H9 (cell line): ENCODE results near the gene COL27A1. TPM values are rescaled to one million over a fixed set of nuclear protein-coding genes. Genes with fewer than 3 reads are reported as not detected.

Experiments used
- DNase-seq: peaks from one replicate; pipeline ENCODE4 v3.0.0-alpha.2; 2017
- H2AFZ ChIP-seq: one replicate; pipeline ENCODE4 v1.6.1; 2013; ENCODE audit warnings: mild to moderate bottlenecking, low read length, control low read depth, moderate library complexity
- H2AK5ac ChIP-seq: 2 replicates; pipeline ENCODE4 v1.6.1; 2013; ENCODE audit warnings: low read length, control low read depth, mixed read lengths; ENCODE audit not compliant: insufficient read length
- H2BK120ac ChIP-seq: one replicate; pipeline ENCODE4 v1.6.1; 2013; ENCODE audit warnings: low read depth, mild to moderate bottlenecking, low read length, control low read depth, inconsistent platforms; ENCODE audit not compliant: poor library complexity, severe bottlenecking
- H2BK12ac ChIP-seq: 2 replicates; pipeline ENCODE4 v1.6.1; 2013; ENCODE audit warnings: low read length, control low read depth, mixed read lengths, low read depth; ENCODE audit not compliant: insufficient read length
- H2BK15ac ChIP-seq: 2 replicates; pipeline ENCODE4 v1.6.1; 2013; ENCODE audit warnings: low read depth, low read length, control low read depth
- H2BK20ac ChIP-seq: one replicate; pipeline ENCODE4 v1.6.1; 2013; ENCODE audit warnings: low read depth, mild to moderate bottlenecking, low read length, control low read depth, inconsistent platforms; ENCODE audit not compliant: poor library complexity, severe bottlenecking
- H2BK5ac ChIP-seq: 2 replicates; pipeline ENCODE4 v1.6.1; 2013; ENCODE audit warnings: low read length, control low read depth, mixed read lengths; ENCODE audit not compliant: insufficient read length
- H3K14ac ChIP-seq: 2 replicates; pipeline ENCODE4 v1.6.1; 2013; ENCODE audit warnings: low read length, control low read depth; ENCODE audit not compliant: insufficient read depth
- H3K18ac ChIP-seq: 2 replicates; pipeline ENCODE4 v1.6.1; 2013; ENCODE audit warnings: low read depth, mild to moderate bottlenecking, mixed read lengths, low read length, control low read depth; ENCODE audit not compliant: insufficient read length
- H3K23ac ChIP-seq: 2 replicates; pipeline ENCODE4 v1.6.1; 2013; ENCODE audit warnings: low read length, control low read depth, mixed read lengths, low read depth; ENCODE audit not compliant: insufficient read length
- H3K23me2 ChIP-seq: 2 replicates; pipeline ENCODE4 v1.6.1; 2013; ENCODE audit warnings: low read depth, mild to moderate bottlenecking, mixed read lengths, low read length, control low read depth; ENCODE audit not compliant: insufficient read length, poor library complexity, severe bottlenecking
- H3K27ac ChIP-seq: 2 replicates; pipeline ENCODE4 v1.5.1; 2013; ENCODE audit warnings: low read length, control low read depth, mixed read lengths, low read depth; ENCODE audit not compliant: insufficient read length
- H3K27me3 ChIP-seq: 2 replicates; pipeline ENCODE4 v1.6.1; 2013; ENCODE audit warnings: low read length, control low read depth, inconsistent platforms; ENCODE audit not compliant: insufficient read depth
- H3K4ac ChIP-seq: 2 replicates; pipeline ENCODE4 v1.6.1; 2013; ENCODE audit warnings: low read depth, mild to moderate bottlenecking, control low read depth, inconsistent platforms, low read length, moderate library complexity
- H3K4me1 ChIP-seq: 2 replicates; pipeline ENCODE4 v1.6.1; 2013; ENCODE audit warnings: low read length, control low read depth, inconsistent platforms; ENCODE audit not compliant: insufficient read depth
- H3K4me2 ChIP-seq: 2 replicates; pipeline ENCODE4 v1.6.1; 2013; ENCODE audit warnings: low read length, control low read depth, mixed read lengths; ENCODE audit not compliant: insufficient read length, insufficient read depth
- H3K56ac ChIP-seq: 2 replicates; pipeline ENCODE4 v1.6.1; 2013; ENCODE audit warnings: low read depth, mild to moderate bottlenecking, mixed read lengths, low read length, control low read depth; ENCODE audit not compliant: insufficient read length
- H3K79me1 ChIP-seq: 2 replicates; pipeline ENCODE4 v1.6.1; 2013; ENCODE audit warnings: low read depth, mild to moderate bottlenecking, moderate library complexity, low read length, control low read depth, inconsistent platforms; ENCODE audit not compliant: insufficient read depth, poor library complexity, severe bottlenecking
- H3K79me2 ChIP-seq: 2 replicates; pipeline ENCODE4 v1.6.1; 2013; ENCODE audit warnings: low read length, control low read depth, inconsistent platforms; ENCODE audit not compliant: insufficient read depth
- H3K9ac ChIP-seq: 2 replicates; pipeline ENCODE4 v1.6.1; 2013; ENCODE audit warnings: low read length, control low read depth, mixed read lengths; ENCODE audit not compliant: insufficient read length; ENCODE audit errors: extremely low read depth
- H3K9me3 ChIP-seq: one replicate; pipeline ENCODE4 v1.6.1; 2013; ENCODE audit warnings: low read depth, low read length, inconsistent platforms; ENCODE audit not compliant: control insufficient read depth
- H3T11ph ChIP-seq: one replicate; pipeline ENCODE4 v1.6.1; 2013; ENCODE audit warnings: mild to moderate bottlenecking, low read length, control low read depth, inconsistent platforms
- H4K20me1 ChIP-seq: one replicate; pipeline ENCODE4 v1.6.1; 2013; ENCODE audit not compliant: control insufficient read depth, insufficient read length, insufficient read depth
- H4K5ac ChIP-seq: 2 replicates; pipeline ENCODE4 v1.6.1; 2013; ENCODE audit warnings: low read depth, mild to moderate bottlenecking, mixed read lengths, low read length, control low read depth; ENCODE audit not compliant: insufficient read length
- H4K8ac ChIP-seq: replicated peaks from 2 replicates; pipeline ENCODE4 v1.6.1; 2013; ENCODE audit warnings: low read length, control low read depth, mixed read lengths, low read depth; ENCODE audit not compliant: insufficient read length
- H4K91ac ChIP-seq: 2 replicates; pipeline ENCODE4 v1.6.1; 2013; ENCODE audit warnings: low read depth, mild to moderate bottlenecking, moderate library complexity, mixed read lengths, low read length, control low read depth; ENCODE audit not compliant: insufficient read length
- H3K27ac Mint-ChIP-seq, 3 experiments: 2 replicates in 2 of 3; 3 replicates in 1 of 3; pipeline ENCODE4 v1.8.0; 2020 to 2021; ENCODE audit warnings: mixed read lengths in 3 of 3, mild to moderate bottlenecking in 1 of 3, moderate library complexity in 1 of 3
- H3K27me3 Mint-ChIP-seq: 2 replicates; pipeline ENCODE4 v1.8.0; 2021; ENCODE audit warnings: low read depth, mild to moderate bottlenecking, moderate library complexity, mixed read lengths
- H3K36me3 Mint-ChIP-seq, 3 experiments: 2 replicates in 2 of 3; 3 replicates in 1 of 3; pipeline ENCODE4 v1.8.0; 2020 to 2021; ENCODE audit warnings: low read depth in 3 of 3, mixed read lengths in 3 of 3; ENCODE audit not compliant: insufficient read depth in 1 of 3
- H3K4me1 Mint-ChIP-seq, 2 experiments: 2 replicates each; pipeline ENCODE4 v1.8.0; 2020; ENCODE audit warnings: mixed read lengths in 2 of 2
- H3K4me3 Mint-ChIP-seq, 2 experiments: 2 replicates in 1 of 2; 3 replicates in 1 of 2; pipeline ENCODE4 v1.8.0; 2020 to 2021; ENCODE audit warnings: mild to moderate bottlenecking in 2 of 2, mixed read lengths in 2 of 2, moderate library complexity in 1 of 2
- H3K9me3 Mint-ChIP-seq, 2 experiments: 2 replicates in 1 of 2; 3 replicates in 1 of 2; pipeline ENCODE4 v1.8.0; 2020; ENCODE audit warnings: mild to moderate bottlenecking in 2 of 2, mixed read lengths in 2 of 2, moderate library complexity in 1 of 2
- WGBS: extraction: QIAGEN DNeasy Blood & Tissue Kit; methylation state at CpG from one replicate; pipeline ENCODE4 v1.1.7; 2013; ENCODE audit warnings: missing lambda C conversion rate, low lambda C conversion rate, mixed read lengths; ENCODE audit not compliant: insufficient read length; ENCODE audit errors: extremely low coverage; 5-methylcytosine and 5-hydroxymethylcytosine counted together
- total RNA-seq: library from RNA; stranded (reverse); gene quantifications from 2 replicates; pipeline ENCODE4 v1.2.1, GENCODE V29; 2021
- TF ChIP-seq, protein P1 (sequence below): fragments of 200-600 bp; sonication (generic); conservative IDR thresholded peaks from 3 replicates; pipeline ENCODE4 v1.8.0; 2021; ENCODE audit warnings: antibody characterized with exemption, mild to moderate bottlenecking

COL27A1 gene
- total RNA-seq, 1 experiment from 2014 or later, result 17.9 TPM

- Histone ChIP-seq H3K23ac (no peak overlapping the region), H4K91ac (no peak overlapping the region), H3K23me2 (no peaks in the 10 kb centered on the region), H3K18ac (no peak overlapping the region), H2AFZ (no peak overlapping the region), H2BK5ac (no peak overlapping the region), H3K79me1 (no peaks in the 10 kb centered on the region), H3K4me1 (no peaks in the 10 kb centered on the region), H2BK20ac (no peak overlapping the region), H4K8ac (no peak overlapping the region), H4K20me1 (no peaks in the 10 kb centered on the region), H2AK5ac (no peak overlapping the region), H3K79me2 (no peaks in the 10 kb centered on the region), H3K56ac (no peak overlapping the region), H3K4ac (no peak overlapping the region), H3K27me3 (no peaks in the 10 kb centered on the region; the same call in 1 of the 2 replicates), H3K27ac (no peak overlapping the region), H3K4me2 (no peak overlapping the region), H2BK15ac (no peak overlapping the region), H4K5ac (no peak overlapping the region), H3K14ac (no peak overlapping the region), H2BK120ac (no peak overlapping the region), H3K9ac (no peak overlapping the region), H3K9me3 (no peaks in the 10 kb centered on the region), H3T11ph (no peak overlapping the region), H2BK12ac (no peak overlapping the region)
- TF ChIP-seq, protein P1, sequence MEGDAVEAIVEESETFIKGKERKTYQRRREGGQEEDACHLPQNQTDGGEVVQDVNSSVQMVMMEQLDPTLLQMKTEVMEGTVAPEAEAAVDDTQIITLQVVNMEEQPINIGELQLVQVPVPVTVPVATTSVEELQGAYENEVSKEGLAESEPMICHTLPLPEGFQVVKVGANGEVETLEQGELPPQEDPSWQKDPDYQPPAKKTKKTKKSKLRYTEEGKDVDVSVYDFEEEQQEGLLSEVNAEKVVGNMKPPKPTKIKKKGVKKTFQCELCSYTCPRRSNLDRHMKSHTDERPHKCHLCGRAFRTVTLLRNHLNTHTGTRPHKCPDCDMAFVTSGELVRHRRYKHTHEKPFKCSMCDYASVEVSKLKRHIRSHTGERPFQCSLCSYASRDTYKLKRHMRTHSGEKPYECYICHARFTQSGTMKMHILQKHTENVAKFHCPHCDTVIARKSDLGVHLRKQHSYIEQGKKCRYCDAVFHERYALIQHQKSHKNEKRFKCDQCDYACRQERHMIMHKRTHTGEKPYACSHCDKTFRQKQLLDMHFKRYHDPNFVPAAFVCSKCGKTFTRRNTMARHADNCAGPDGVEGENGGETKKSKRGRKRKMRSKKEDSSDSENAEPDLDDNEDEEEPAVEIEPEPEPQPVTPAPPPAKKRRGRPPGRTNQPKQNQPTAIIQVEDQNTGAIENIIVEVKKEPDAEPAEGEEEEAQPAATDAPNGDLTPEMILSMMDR, result no peak
- Mint-ChIP-seq H3K27me3 (peaks cover 70% of the 10 kb centered on the region), H3K4me3 (no peak overlapping the region), H3K36me3 (no peaks in the 10 kb centered on the region), H3K4me1 (no peaks in the 10 kb centered on the region), H3K27ac (no peak overlapping the region; a peak in 1 of 7 replicates), H3K9me3 (no peaks in the 10 kb centered on the region)
- no peak for DNase-seq
- no CpG with 5 or more reads among the region's 5 CpGs for WGBS
These were observed 16.3 kb upstream of the COL27A1 start for GRCh38 chr9:114139071-114139470.
